K562 (cell line): ENCODE measurements around the gene PIK3R2. TPM values are rescaled to one million over a fixed set of nuclear protein-coding genes. Genes with fewer than 3 reads are reported as not detected.
A peak's percentile ranks its signal among the peaks of the same experiment; 100 is the strongest.

Experiments
- ATAC-seq: fragments of 200-7000 bp; cut with Tn5 transposase; 3 replicates; pipeline ENCODE4 v1.9.1; 2020; ENCODE audit warnings: moderate library complexity
- BruUV-seq: library from RNA; stranded (reverse); fragments of 400-500 nt; replicated peaks from 2 replicates; lab custom pipeline; 2021; lab: Mats Ljungman, UMichigan
- CTCF ChIA-PET: fragments of 300-600 bp; formaldehyde crosslinking; extraction: SDS; loops from one replicate; lab custom pipeline; 2021; ENCODE audit warnings: low intra/inter-chr PET ratio; lab: Yijun Ruan, JAX
- POLR2A ChIA-PET: fragments of 300-600, 350-650 bp; sonication (Branson Sonifier 250); formaldehyde crosslinking; extraction: SDS; loops from one replicate; lab custom pipeline; 2021; ENCODE audit warnings: antibody characterized with exemption, inconsistent platforms; lab: Yijun Ruan, JAX
- DNase-seq, 4 experiments: peaks; one replicate each; pipeline versions ENCODE4 v3.0.0 to v3.0.0-alpha.2; 2011 to 2018; ENCODE audit warnings: low spot score in 3 of 4, mixed read lengths in 3 of 4; ENCODE audit errors: extremely low read depth in 1 of 4
- FAIRE-seq: peaks from 2 replicates; lab custom pipeline; 2011; peaks lifted over from hg19 to GRCh38; lab: Jason Lieb, UNC
- H2AFZ ChIP-seq: 2 replicates; pipeline ENCODE4 v1.6.0; 2011; ENCODE audit warnings: low read depth, low read length, control low read depth, inconsistent platforms
- H3K27ac ChIP-seq: fragments of 200-600 bp; 3 replicates; pipeline ENCODE4 v1.8.0; 2011; ENCODE audit warnings: low read depth, mild to moderate bottlenecking, control low read depth, inconsistent platforms, low read length, moderate library complexity, mixed read lengths; ENCODE audit errors: extremely low read depth
- H3K27me3 ChIP-seq, 2 experiments: fragments of 300-600 bp in 1 of 2; 2 replicates in 1 of 2; 3 replicates in 1 of 2; pipeline versions ENCODE4 v1.6.0 to v1.8.0; 2011; ENCODE audit warnings: inconsistent platforms in 2 of 2, low read length in 2 of 2, mild to moderate bottlenecking in 1 of 2, mixed read lengths in 1 of 2, moderate library complexity in 1 of 2; ENCODE audit not compliant: control insufficient read depth in 2 of 2, insufficient read depth in 2 of 2
- H3K36me3 ChIP-seq: fragments of 300-600 bp; 3 replicates; pipeline ENCODE4 v1.8.0; 2011; ENCODE audit warnings: mild to moderate bottlenecking, low read length, inconsistent platforms; ENCODE audit not compliant: control insufficient read depth, insufficient read depth
- H3K4me1 ChIP-seq, 2 experiments: fragments of 200-600 bp in 1 of 2; replicated peaks in 1 of 2; 2 replicates in 1 of 2; 3 replicates in 1 of 2; pipeline versions ENCODE4 v1.5.1 to v1.8.0; 2011; ENCODE audit warnings: inconsistent platforms in 2 of 2, low read length in 2 of 2, mild to moderate bottlenecking in 1 of 2, mixed read lengths in 1 of 2, moderate library complexity in 1 of 2; ENCODE audit not compliant: control insufficient read depth in 2 of 2, insufficient read depth in 2 of 2
- H3K4me2 ChIP-seq: 2 replicates; pipeline ENCODE4 v1.6.1; 2011; ENCODE audit warnings: low read length, control low read depth, inconsistent platforms, mixed read lengths; ENCODE audit not compliant: insufficient read depth
- H3K4me3 ChIP-seq: fragments of 200-600 bp; sonication (generic), shearing (Covaris generic); 2 replicates; pipeline ENCODE4 v1.5.1; 2016; ENCODE audit warnings: control low read depth, inconsistent platforms
- H3K79me2 ChIP-seq: fragments of 200-600 bp; 3 replicates; pipeline ENCODE4 v1.8.0; 2011; ENCODE audit warnings: low read length, inconsistent platforms; ENCODE audit not compliant: control insufficient read depth, insufficient read depth
- H3K9ac ChIP-seq, 2 experiments: 2 replicates each; pipeline versions ENCODE4 v1.6.0 to v1.6.1; 2011; ENCODE audit warnings: low read depth in 2 of 2, low read length in 2 of 2, control low read depth in 1 of 2, inconsistent platforms in 1 of 2, mild to moderate bottlenecking in 1 of 2, mixed read lengths in 1 of 2; ENCODE audit not compliant: insufficient read depth in 1 of 2
- H3K9me1 ChIP-seq: one replicate; pipeline ENCODE4 v1.6.0; 2011; ENCODE audit warnings: inconsistent platforms, mild to moderate bottlenecking, low read length, moderate library complexity; ENCODE audit not compliant: control insufficient read depth, insufficient read depth
- H3K9me3 ChIP-seq: replicated peaks from 2 replicates; pipeline ENCODE4 v1.5.1; 2011; ENCODE audit warnings: low read depth, low read length, inconsistent platforms; ENCODE audit not compliant: control insufficient read depth, insufficient read depth
- H4K20me1 ChIP-seq: replicated peaks from 2 replicates; pipeline ENCODE4 v1.6.1; 2011; ENCODE audit warnings: low read length, inconsistent platforms, mixed read lengths; ENCODE audit not compliant: control insufficient read depth, insufficient read depth
- ATF1 ChIP-seq, 2 experiments: fragments of 450-650 bp in 1 of 2; IDR thresholded peaks; 2 replicates each; pipeline ENCODE4 v1.6.1; 2016; ENCODE audit warnings: missing compliant biosample characterization in 1 of 2, missing genetic modification characterization in 1 of 2
- CAMTA2 ChIP-seq: fragments of 250-450 bp; sonication (Bioruptor Pico); conservative IDR thresholded peaks from 2 replicates; pipeline ENCODE4 v1.5.1; 2022
- E4F1 ChIP-seq: fragments of 250-450 bp; sonication (Bioruptor Pico); IDR thresholded peaks from 2 replicates; pipeline ENCODE4 v1.5.0; 2021; ENCODE audit warnings: mild to moderate bottlenecking, borderline replicate concordance
- GTF2E2 ChIP-seq: fragments of 200-800 bp; sonication (Bioruptor generic); IDR thresholded peaks from 2 replicates; pipeline ENCODE4 v1.6.1; 2016; ENCODE audit warnings: missing genetic modification characterization, missing compliant biosample characterization
- HNRNPH1 ChIP-seq: fragments of 200-400 bp; formaldehyde crosslinking; optimal IDR thresholded peaks from 2 replicates; pipeline ENCODE3; 2017; ENCODE audit warnings: low read depth, mild to moderate bottlenecking, low read length, moderate library complexity
- IRF1 ChIP-seq: sonication (generic); formaldehyde crosslinking; IDR thresholded peaks from 2 replicates; pipeline ENCODE4 v1.8.0; 2022; ENCODE audit warnings: missing genetic modification reagents, mild to moderate bottlenecking, borderline replicate concordance
- MEIS2 ChIP-seq: fragments of 450-650 bp; IDR thresholded peaks from 2 replicates; pipeline ENCODE4 v1.6.1; 2014; ENCODE audit warnings: mild to moderate bottlenecking; ENCODE audit not compliant: partially characterized antibody
- MYBL2 ChIP-seq, 2 experiments: fragments of 450-650 bp in 1 of 2; sonication (generic) in 1 of 2; formaldehyde crosslinking in 1 of 2; IDR thresholded peaks; 2 replicates each; pipeline versions ENCODE4 v1.6.1 to v1.8.1; 2017 to 2022; ENCODE audit warnings: borderline replicate concordance in 1 of 2, inconsistent platforms in 1 of 2, low read depth in 1 of 2, mild to moderate bottlenecking in 1 of 2, missing genetic modification reagents in 1 of 2, moderate library complexity in 1 of 2
- PHB2 ChIP-seq: fragments of 450-650 bp; IDR thresholded peaks from 2 replicates; pipeline ENCODE4 v1.6.1; 2017; ENCODE audit warnings: low read depth
- RAD21 ChIP-seq, 2 experiments: fragments of 250-450 bp in 1 of 2; fragments of 450-650 bp in 1 of 2; sonication (Bioruptor Pico) in 1 of 2; formaldehyde crosslinking in 1 of 2; IDR thresholded peaks in 1 of 2; conservative IDR thresholded peaks in 1 of 2; 2 replicates each; pipeline versions ENCODE4 v1.4.0 to v1.8.0; 2020 to 2022; ENCODE audit warnings: mild to moderate bottlenecking in 2 of 2, moderate library complexity in 1 of 2
- ZBTB1 ChIP-seq: sonication (generic); formaldehyde crosslinking; IDR thresholded peaks from 2 replicates; pipeline ENCODE4 v1.8.1; 2023; ENCODE audit warnings: missing genetic modification reagents, low read depth, mild to moderate bottlenecking, borderline replicate concordance
- ZFP36 ChIP-seq: fragments of 150-350 bp; IDR thresholded peaks from 2 replicates; pipeline ENCODE4 v1.6.1; 2018; ENCODE audit warnings: low read length, low read depth; ENCODE audit not compliant: partially characterized antibody
- ZNF239 ChIP-seq: fragments of 250-450 bp; sonication (Bioruptor Pico); IDR thresholded peaks from 2 replicates; pipeline ENCODE4 v1.4.0; 2020; ENCODE audit warnings: mild to moderate bottlenecking
- ZNF507 ChIP-seq: conservative IDR thresholded peaks from 2 replicates; pipeline ENCODE4 v1.6.1; 2017; ENCODE audit warnings: missing genetic modification characterization, missing compliant biosample characterization
- ZNF561 ChIP-seq: fragments of 450-650 bp; formaldehyde crosslinking; conservative IDR thresholded peaks from 2 replicates; pipeline ENCODE4 v1.4.0; 2020; ENCODE audit warnings: mild to moderate bottlenecking, moderate library complexity
- ZNF57 ChIP-seq: fragments of 450-650 bp; formaldehyde crosslinking; IDR thresholded peaks from 2 replicates; pipeline ENCODE4 v1.4.0; 2020; ENCODE audit warnings: mild to moderate bottlenecking, moderate library complexity
- ZNF584 ChIP-seq: fragments of 200-800 bp; sonication (Bioruptor generic); IDR thresholded peaks from 2 replicates; pipeline ENCODE4 v1.6.1; 2016; ENCODE audit warnings: low read depth, mild to moderate bottlenecking, missing genetic modification characterization, missing compliant biosample characterization
- ZNF780A ChIP-seq: fragments of 250-450 bp; sonication (Bioruptor Pico); IDR thresholded peaks from 2 replicates; pipeline ENCODE4 v1.5.0; 2021; ENCODE audit warnings: mild to moderate bottlenecking
- WGBS: fragments of 100-300 bp; shearing (Covaris generic); methylation state at CpG from one replicate; pipeline ENCODE4 v1.1.6; 2016; ENCODE audit warnings: low coverage, mixed read lengths; ENCODE audit not compliant: insufficient coverage; ENCODE audit errors: missing lambda C conversion rate; 5-methylcytosine and 5-hydroxymethylcytosine counted together
- in situ Hi-C: fragments of 300-500 bp; cut with MboI; formaldehyde crosslinking; loops from 4 replicates; pipeline ENCODE4 v1.15.0; 2018; ENCODE audit warnings: inconsistent platforms, mixed read lengths
- intact Hi-C: fragments of 100-400 bp; cut with micrococcal nuclease; formaldehyde crosslinking; loops from 2 replicates; pipeline ENCODE4 v1.14.2; 2022
- polyA plus RNA-seq, 8 experiments: library from polyadenylated mRNA; depleted of rRNA in 4 of 8; stranded (reverse) in 5 of 8; unstranded in 3 of 8; fragments of >200 nt; fragmentation: Nextera tagmentation in 2 of 8; fragmentation: Illumina TruSeq in 1 of 8; extraction: Ambion mirVana in 2 of 8; extraction: Trizol in 1 of 8; gene quantifications; 2 replicates each; pipeline versions ENCODE4 v1.2.1 to v1.2.3, GENCODE V29; 2011 to 2014; ENCODE audit warnings: inconsistent platforms in 1 of 8, missing spikeins in 1 of 8
- total RNA-seq, 7 experiments: library from RNA; depleted of rRNA in 6 of 7; stranded (reverse); fragments of >200 nt in 6 of 7; fragmentation: Illumina TruSeq in 2 of 7; extraction: Trizol in 2 of 7; gene quantifications; 2 replicates each; pipeline versions ENCODE4 v1.2.1 to v1.2.3, GENCODE V29; 2011 to 2021; ENCODE audit warnings: low replicate concordance in 1 of 7
- TF ChIP-seq, protein P1 (sequence below): IDR thresholded peaks from 2 replicates; pipeline ENCODE4 v1.6.1; 2012; ENCODE audit warnings: low read depth, low read length, improper control_type of control experiment, borderline replicate concordance

PIK3R2 gene
- total and polyA plus RNA-seq, 9 of the 15 experiments (the other 6 are each of a cell fraction or from before 2014, with no cell fraction given), result 0.39 to 37.9 (median 5.3) TPM

DNA sequence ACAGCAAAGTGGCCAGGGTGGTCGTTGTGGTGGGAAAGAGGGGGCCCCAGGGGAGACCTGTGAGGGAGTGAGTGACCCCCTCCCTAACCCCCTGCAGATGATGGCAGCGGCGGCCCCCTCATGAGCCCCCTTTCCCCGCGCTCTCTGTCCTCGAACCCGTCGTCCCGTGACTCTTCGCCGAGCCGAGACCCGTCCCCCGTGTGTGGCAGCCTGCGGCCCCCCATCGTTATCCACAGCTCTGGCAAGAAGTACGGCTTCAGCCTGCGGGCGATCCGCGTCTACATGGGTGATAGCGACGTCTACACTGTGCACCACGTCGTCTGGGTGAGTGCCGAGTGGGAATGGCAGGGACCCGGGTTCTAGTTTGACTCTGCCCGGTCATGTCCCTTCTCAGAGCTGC, 8.1 kb upstream of the PIK3R2 start:
- peaks cover 54% of the 10 kb centered on the region; the same call in 2 of the 3 replicates for H3K36me3 ChIP-seq
- no peak for TF ChIP-seq ZNF507 (tag)
- TF ChIP-seq ZBTB1, result no peak
- no peak for TF ChIP-seq MYBL2 (IDR thresholded peaks at IDR 0.05; ENCODE audit: low read depth)
- no peak for TF ChIP-seq MYBL2 (CRISPR knock-in tag; IDR thresholded peaks at IDR 0.05; ENCODE audit: borderline replicate concordance)
- no peak for TF ChIP-seq ATF1 (CRISPR knock-in tag; IDR thresholded peaks at IDR 0.05)
- no peak for TF ChIP-seq ATF1 (tag; IDR thresholded peaks at IDR 0.05)
- no peak for TF ChIP-seq ZNF584 (CRISPR knock-in tag)
- no peak for TF ChIP-seq ZNF57 (CRISPR knock-in tag)
- no peak for TF ChIP-seq HNRNPH1
- TF ChIP-seq GTF2E2 (tag), result no peak
- TF ChIP-seq RAD21 (CRISPR knock-in tag; conservative IDR thresholded peaks at IDR 0.05 in 1 of 2, IDR thresholded peaks at IDR 0.05 in 1 of 2), result no peak
- TF ChIP-seq PHB2, result no peak
- no peak for TF ChIP-seq CAMTA2 (CRISPR knock-in tag)
- no peak for TF ChIP-seq ZNF780A (CRISPR knock-in tag)
- no peak for TF ChIP-seq MEIS2
- no peak for TF ChIP-seq E4F1 (CRISPR knock-in tag)
- TF ChIP-seq, protein P1, sequence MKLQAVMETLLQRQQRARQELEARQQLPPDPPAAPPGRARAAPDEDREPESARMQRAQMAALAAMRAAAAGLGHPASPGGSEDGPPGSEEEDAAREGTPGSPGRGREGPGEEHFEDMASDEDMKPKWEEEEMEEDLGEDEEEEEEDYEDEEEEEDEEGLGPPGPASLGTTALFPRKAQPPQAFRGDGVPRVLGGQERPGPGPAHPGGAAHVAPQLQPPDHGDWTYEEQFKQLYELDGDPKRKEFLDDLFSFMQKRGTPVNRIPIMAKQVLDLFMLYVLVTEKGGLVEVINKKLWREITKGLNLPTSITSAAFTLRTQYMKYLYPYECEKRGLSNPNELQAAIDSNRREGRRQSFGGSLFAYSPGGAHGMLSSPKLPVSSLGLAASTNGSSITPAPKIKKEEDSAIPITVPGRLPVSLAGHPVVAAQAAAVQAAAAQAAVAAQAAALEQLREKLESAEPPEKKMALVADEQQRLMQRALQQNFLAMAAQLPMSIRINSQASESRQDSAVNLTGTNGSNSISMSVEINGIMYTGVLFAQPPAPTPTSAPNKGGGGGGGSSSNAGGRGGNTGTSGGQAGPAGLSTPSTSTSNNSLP, result no peak
- TF ChIP-seq ZNF561 (CRISPR knock-in tag), result no peak
- no peak for TF ChIP-seq ZNF239 (CRISPR knock-in tag)
- TF ChIP-seq IRF1 (CRISPR knock-in tag), result no peak
- TF ChIP-seq ZFP36, result no peak
- TF ChIP-seq, all 486 proteins: peak for 0
- no peaks in the 10 kb centered on the region for H3K79me2 ChIP-seq
- FAIRE-seq, result no peak
- no peak overlapping the region for H3K4me2 ChIP-seq
- H3K9me3 ChIP-seq, result no peaks in the 10 kb centered on the region
- in situ Hi-C loops, result no loop called here
- no peak overlapping the region for H3K4me3 ChIP-seq
- no peak overlapping the region for H3K27ac ChIP-seq
- no TSS peak for BruUV-seq
- intact Hi-C loops, result no loop called here
- WGBS, result 90% methylated on average over 22 of the region's 28 CpGs
- H3K27me3 ChIP-seq, result no peaks in the 10 kb centered on the region
- no peak overlapping the region for H2AFZ ChIP-seq
- CTCF ChIA-PET, result no interaction called here
- no peak for ATAC-seq
- no peaks in the 10 kb centered on the region for H3K9me1 ChIP-seq
- peaks cover 0 to 19% of the 10 kb centered on the region in 2 experiments; a peak in 3 of 5 replicates for H3K4me1 ChIP-seq
- H4K20me1 ChIP-seq, result no peaks in the 10 kb centered on the region
- POLR2A ChIA-PET, result no interaction called here
- H3K9ac ChIP-seq, result peak overlapping the region in 1 of 2 experiments; percentile 26; a peak in 1 of 4 replicates
- DNase-seq, result no peak
